H9 (cell line): Measurements from ENCODE around the gene IP6K3. TPM values are rescaled to one million over a fixed set of nuclear protein-coding genes. Genes with fewer than 3 reads are reported as not detected.
A peak's percentile ranks its signal among the peaks of the same experiment; 100 is the strongest.

ENCODE experiments used
- DNase-seq: peaks from one replicate; pipeline ENCODE4 v3.0.0-alpha.2; 2017
- H2AFZ ChIP-seq: one replicate; pipeline ENCODE4 v1.6.1; 2013; ENCODE audit warnings: mild to moderate bottlenecking, low read length, control low read depth, moderate library complexity
- H2AK5ac ChIP-seq: 2 replicates; pipeline ENCODE4 v1.6.1; 2013; ENCODE audit warnings: low read length, control low read depth, mixed read lengths; ENCODE audit not compliant: insufficient read length
- H2BK120ac ChIP-seq: one replicate; pipeline ENCODE4 v1.6.1; 2013; ENCODE audit warnings: low read depth, mild to moderate bottlenecking, low read length, control low read depth, inconsistent platforms; ENCODE audit not compliant: poor library complexity, severe bottlenecking
- H2BK12ac ChIP-seq: 2 replicates; pipeline ENCODE4 v1.6.1; 2013; ENCODE audit warnings: low read length, control low read depth, mixed read lengths, low read depth; ENCODE audit not compliant: insufficient read length
- H2BK15ac ChIP-seq: 2 replicates; pipeline ENCODE4 v1.6.1; 2013; ENCODE audit warnings: low read depth, low read length, control low read depth
- H2BK20ac ChIP-seq: one replicate; pipeline ENCODE4 v1.6.1; 2013; ENCODE audit warnings: low read depth, mild to moderate bottlenecking, low read length, control low read depth, inconsistent platforms; ENCODE audit not compliant: poor library complexity, severe bottlenecking
- H2BK5ac ChIP-seq: 2 replicates; pipeline ENCODE4 v1.6.1; 2013; ENCODE audit warnings: low read length, control low read depth, mixed read lengths; ENCODE audit not compliant: insufficient read length
- H3K14ac ChIP-seq: 2 replicates; pipeline ENCODE4 v1.6.1; 2013; ENCODE audit warnings: low read length, control low read depth; ENCODE audit not compliant: insufficient read depth
- H3K18ac ChIP-seq: 2 replicates; pipeline ENCODE4 v1.6.1; 2013; ENCODE audit warnings: low read depth, mild to moderate bottlenecking, mixed read lengths, low read length, control low read depth; ENCODE audit not compliant: insufficient read length
- H3K23ac ChIP-seq: 2 replicates; pipeline ENCODE4 v1.6.1; 2013; ENCODE audit warnings: low read length, control low read depth, mixed read lengths, low read depth; ENCODE audit not compliant: insufficient read length
- H3K23me2 ChIP-seq: 2 replicates; pipeline ENCODE4 v1.6.1; 2013; ENCODE audit warnings: low read depth, mild to moderate bottlenecking, mixed read lengths, low read length, control low read depth; ENCODE audit not compliant: insufficient read length, poor library complexity, severe bottlenecking
- H3K27ac ChIP-seq: 2 replicates; pipeline ENCODE4 v1.5.1; 2013; ENCODE audit warnings: low read length, control low read depth, mixed read lengths, low read depth; ENCODE audit not compliant: insufficient read length
- H3K27me3 ChIP-seq: 2 replicates; pipeline ENCODE4 v1.6.1; 2013; ENCODE audit warnings: low read length, control low read depth, inconsistent platforms; ENCODE audit not compliant: insufficient read depth
- H3K4ac ChIP-seq: 2 replicates; pipeline ENCODE4 v1.6.1; 2013; ENCODE audit warnings: low read depth, mild to moderate bottlenecking, control low read depth, inconsistent platforms, low read length, moderate library complexity
- H3K4me1 ChIP-seq: 2 replicates; pipeline ENCODE4 v1.6.1; 2013; ENCODE audit warnings: low read length, control low read depth, inconsistent platforms; ENCODE audit not compliant: insufficient read depth
- H3K4me2 ChIP-seq: 2 replicates; pipeline ENCODE4 v1.6.1; 2013; ENCODE audit warnings: low read length, control low read depth, mixed read lengths; ENCODE audit not compliant: insufficient read length, insufficient read depth
- H3K56ac ChIP-seq: 2 replicates; pipeline ENCODE4 v1.6.1; 2013; ENCODE audit warnings: low read depth, mild to moderate bottlenecking, mixed read lengths, low read length, control low read depth; ENCODE audit not compliant: insufficient read length
- H3K79me1 ChIP-seq: 2 replicates; pipeline ENCODE4 v1.6.1; 2013; ENCODE audit warnings: low read depth, mild to moderate bottlenecking, moderate library complexity, low read length, control low read depth, inconsistent platforms; ENCODE audit not compliant: insufficient read depth, poor library complexity, severe bottlenecking
- H3K79me2 ChIP-seq: 2 replicates; pipeline ENCODE4 v1.6.1; 2013; ENCODE audit warnings: low read length, control low read depth, inconsistent platforms; ENCODE audit not compliant: insufficient read depth
- H3K9ac ChIP-seq: 2 replicates; pipeline ENCODE4 v1.6.1; 2013; ENCODE audit warnings: low read length, control low read depth, mixed read lengths; ENCODE audit not compliant: insufficient read length; ENCODE audit errors: extremely low read depth
- H3K9me3 ChIP-seq: one replicate; pipeline ENCODE4 v1.6.1; 2013; ENCODE audit warnings: low read depth, low read length, inconsistent platforms; ENCODE audit not compliant: control insufficient read depth
- H3T11ph ChIP-seq: one replicate; pipeline ENCODE4 v1.6.1; 2013; ENCODE audit warnings: mild to moderate bottlenecking, low read length, control low read depth, inconsistent platforms
- H4K20me1 ChIP-seq: one replicate; pipeline ENCODE4 v1.6.1; 2013; ENCODE audit not compliant: control insufficient read depth, insufficient read length, insufficient read depth
- H4K5ac ChIP-seq: 2 replicates; pipeline ENCODE4 v1.6.1; 2013; ENCODE audit warnings: low read depth, mild to moderate bottlenecking, mixed read lengths, low read length, control low read depth; ENCODE audit not compliant: insufficient read length
- H4K8ac ChIP-seq: replicated peaks from 2 replicates; pipeline ENCODE4 v1.6.1; 2013; ENCODE audit warnings: low read length, control low read depth, mixed read lengths, low read depth; ENCODE audit not compliant: insufficient read length
- H4K91ac ChIP-seq: 2 replicates; pipeline ENCODE4 v1.6.1; 2013; ENCODE audit warnings: low read depth, mild to moderate bottlenecking, moderate library complexity, mixed read lengths, low read length, control low read depth; ENCODE audit not compliant: insufficient read length
- H3K27ac Mint-ChIP-seq, 3 experiments: 2 replicates in 2 of 3; 3 replicates in 1 of 3; pipeline ENCODE4 v1.8.0; 2020 to 2021; ENCODE audit warnings: mixed read lengths in 3 of 3, mild to moderate bottlenecking in 1 of 3, moderate library complexity in 1 of 3
- H3K27me3 Mint-ChIP-seq: 2 replicates; pipeline ENCODE4 v1.8.0; 2021; ENCODE audit warnings: low read depth, mild to moderate bottlenecking, moderate library complexity, mixed read lengths
- H3K36me3 Mint-ChIP-seq, 3 experiments: 2 replicates in 2 of 3; 3 replicates in 1 of 3; pipeline ENCODE4 v1.8.0; 2020 to 2021; ENCODE audit warnings: low read depth in 3 of 3, mixed read lengths in 3 of 3; ENCODE audit not compliant: insufficient read depth in 1 of 3
- H3K4me1 Mint-ChIP-seq, 2 experiments: 2 replicates each; pipeline ENCODE4 v1.8.0; 2020; ENCODE audit warnings: mixed read lengths in 2 of 2
- H3K4me3 Mint-ChIP-seq, 2 experiments: 2 replicates in 1 of 2; 3 replicates in 1 of 2; pipeline ENCODE4 v1.8.0; 2020 to 2021; ENCODE audit warnings: mild to moderate bottlenecking in 2 of 2, mixed read lengths in 2 of 2, moderate library complexity in 1 of 2
- H3K9me3 Mint-ChIP-seq, 2 experiments: 2 replicates in 1 of 2; 3 replicates in 1 of 2; pipeline ENCODE4 v1.8.0; 2020; ENCODE audit warnings: mild to moderate bottlenecking in 2 of 2, mixed read lengths in 2 of 2, moderate library complexity in 1 of 2
- CTCF ChIP-seq: fragments of 200-600 bp; sonication (generic); conservative IDR thresholded peaks from 3 replicates; pipeline ENCODE4 v1.8.0; 2021; ENCODE audit warnings: antibody characterized with exemption, mild to moderate bottlenecking
- WGBS: extraction: QIAGEN DNeasy Blood & Tissue Kit; methylation state at CpG from one replicate; pipeline ENCODE4 v1.1.7; 2013; ENCODE audit warnings: missing lambda C conversion rate, low lambda C conversion rate, mixed read lengths; ENCODE audit not compliant: insufficient read length; ENCODE audit errors: extremely low coverage; 5-methylcytosine and 5-hydroxymethylcytosine counted together
- total RNA-seq: library from RNA; stranded (reverse); gene quantifications from 2 replicates; pipeline ENCODE4 v1.2.1, GENCODE V29; 2021

The IP6K3 gene
- total RNA-seq, 1 experiment from 2014 or later, result 0.46 TPM

DNA sequence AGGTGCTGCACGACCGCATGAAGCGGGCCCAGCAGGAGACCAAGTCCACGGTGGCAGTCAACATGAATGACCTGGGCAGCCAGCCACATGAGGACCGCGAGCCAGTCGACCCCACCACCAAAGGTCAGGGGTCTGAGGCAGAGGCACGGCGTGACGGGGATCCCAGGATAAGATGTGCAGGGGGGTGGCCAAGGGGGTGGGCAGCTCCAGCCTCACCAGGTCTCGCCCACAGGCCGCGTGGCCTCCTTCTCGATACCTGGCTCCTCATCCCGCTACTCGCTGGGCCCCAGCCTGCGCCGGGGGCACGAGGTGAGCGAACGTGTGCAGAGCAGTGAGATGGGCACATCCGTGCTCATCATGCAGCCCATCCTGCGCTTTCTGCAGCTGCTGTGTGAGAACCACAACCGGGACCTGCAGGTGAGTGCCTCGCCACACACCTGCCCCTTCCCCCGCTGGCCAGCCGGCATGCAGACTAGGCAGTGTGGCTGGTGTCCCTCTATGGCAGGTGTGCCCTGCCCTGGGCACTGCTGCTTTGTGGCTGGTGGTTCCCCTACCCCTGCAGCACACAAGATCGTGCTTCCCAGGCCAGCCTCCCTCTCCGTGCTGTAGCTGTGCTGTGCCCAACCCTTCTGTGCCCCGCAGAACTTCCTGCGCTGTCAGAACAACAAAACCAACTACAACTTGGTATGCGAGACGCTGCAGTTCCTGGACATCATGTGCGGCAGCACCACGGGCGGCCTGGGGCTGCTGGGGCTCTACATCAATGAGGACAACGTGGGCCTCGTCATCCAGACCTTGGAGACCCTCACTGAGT is 61.1 kb downstream of the IP6K3 start:
- Histone ChIP-seq H3K4ac (no peak overlapping the region), H3K27ac (no peak overlapping the region), H4K8ac (no peak overlapping the region), H2AFZ (no peak overlapping the region), H3K14ac (no peak overlapping the region), H3K56ac (no peak overlapping the region), H3K79me1 (no peaks in the 10 kb centered on the region), H4K5ac (no peak overlapping the region), H3K23ac (no peak overlapping the region), H3K27me3 (no peaks in the 10 kb centered on the region), H3K18ac (no peak overlapping the region), H3K9ac (no peak overlapping the region), H2BK15ac (no peak overlapping the region), H2BK20ac (no peak overlapping the region), H3K4me1 (no peaks in the 10 kb centered on the region), H3K79me2 (no peaks in the 10 kb centered on the region), H3K23me2 (no peaks in the 10 kb centered on the region), H2AK5ac (no peak overlapping the region), H4K20me1 (no peaks in the 10 kb centered on the region), H3K4me2 (no peak overlapping the region), H2BK120ac (no peak overlapping the region), H2BK12ac (no peak overlapping the region), H3K9me3 (no peaks in the 10 kb centered on the region), H2BK5ac (no peak overlapping the region), H3T11ph (no peak overlapping the region), H4K91ac (no peak overlapping the region)
- Mint-ChIP-seq H3K27ac (peak overlapping the region in 1 of 3 experiments; percentile 53; a peak in 2 of 7 replicates), H3K4me3 (no peak overlapping the region), H3K9me3 (no peaks in the 10 kb centered on the region), H3K4me1 (no peaks in the 10 kb centered on the region), H3K27me3 (no peaks in the 10 kb centered on the region), H3K36me3 (peaks cover 28 to 83% (median 82%) of the 10 kb centered on the region in 3 experiments; a peak in 6 of 7 replicates)
- no peak for DNase-seq
- no CpG with 5 or more reads among the region's 38 CpGs for WGBS
- no peak for TF ChIP-seq CTCF
